IPS-15b (cell line): ENCODE results near the gene HDAC2.

Experiments used
- H3K27me3 ChIP-seq: one replicate; pipeline ENCODE4 v1.6.1; 2013; ENCODE audit warnings: low read length; ENCODE audit not compliant: control insufficient read depth, insufficient read depth
- H3K36me3 ChIP-seq: one replicate; pipeline ENCODE4 v1.6.1; 2013; ENCODE audit warnings: low read length; ENCODE audit not compliant: control insufficient read depth, insufficient read depth
- H3K4me1 ChIP-seq: one replicate; pipeline ENCODE4 v1.6.1; 2013; ENCODE audit warnings: mild to moderate bottlenecking, low read length; ENCODE audit not compliant: control insufficient read depth, insufficient read depth
- H3K4me3 ChIP-seq: one replicate; pipeline ENCODE4 v1.5.1; 2013; ENCODE audit warnings: low read depth, low read length
- H3K9ac ChIP-seq: one replicate; pipeline ENCODE4 v1.6.1; 2013; ENCODE audit warnings: low read depth, mild to moderate bottlenecking, low read length
- H3K9me3 ChIP-seq: one replicate; pipeline ENCODE4 v1.6.1; 2013; ENCODE audit warnings: mild to moderate bottlenecking, low read length; ENCODE audit not compliant: control insufficient read depth, insufficient read depth

Gene HDAC2

GRCh38 chr6:113969888-113970804, 802 bp downstream of the HDAC2 start:
- peak overlapping the region; percentile 91 for H3K4me3 ChIP-seq
- peak overlapping the region; percentile 99 for H3K9ac ChIP-seq
- H3K4me1 ChIP-seq = peaks cover 15% of the 10 kb centered on the region
- H3K9me3 ChIP-seq = no peaks in the 10 kb centered on the region
- H3K27me3 ChIP-seq = peaks cover 7% of the 10 kb centered on the region
- no peaks in the 10 kb centered on the region for H3K36me3 ChIP-seq

- Histone ChIP-seq H3K9ac (no peak overlapping the region), H3K9me3 (no peaks in the 10 kb centered on the region), H3K36me3 (no peaks in the 10 kb centered on the region), H3K4me1 (peaks cover 15% of the 10 kb centered on the region), H3K27me3 (peaks cover 7% of the 10 kb centered on the region), H3K4me3 (peak overlapping the region; percentile 91)
Measured at GRCh38 chr6:113968472-113968871, 2.5 kb downstream of the HDAC2 start.

- Histone ChIP-seq H3K4me1 (peaks cover 15% of the 10 kb centered on the region), H3K36me3 (no peaks in the 10 kb centered on the region), H3K27me3 (peaks cover 7% of the 10 kb centered on the region), H3K4me3 (peak overlapping the region; percentile 91), H3K9me3 (no peaks in the 10 kb centered on the region), H3K9ac (no peak overlapping the region)
Measured at GRCh38 chr6:113967777-113968176, 3.2 kb downstream of the HDAC2 start.

GRCh38 chr6:113960795-113961194, 10.2 kb downstream of the HDAC2 start:
- Histone ChIP-seq H3K4me1 (peaks cover 18% of the 10 kb centered on the region), H3K9me3 (no peaks in the 10 kb centered on the region), H3K36me3 (peaks cover 4% of the 10 kb centered on the region), H3K9ac (no peak overlapping the region), H3K27me3 (no peaks in the 10 kb centered on the region), H3K4me3 (no peak overlapping the region)

DNA sequence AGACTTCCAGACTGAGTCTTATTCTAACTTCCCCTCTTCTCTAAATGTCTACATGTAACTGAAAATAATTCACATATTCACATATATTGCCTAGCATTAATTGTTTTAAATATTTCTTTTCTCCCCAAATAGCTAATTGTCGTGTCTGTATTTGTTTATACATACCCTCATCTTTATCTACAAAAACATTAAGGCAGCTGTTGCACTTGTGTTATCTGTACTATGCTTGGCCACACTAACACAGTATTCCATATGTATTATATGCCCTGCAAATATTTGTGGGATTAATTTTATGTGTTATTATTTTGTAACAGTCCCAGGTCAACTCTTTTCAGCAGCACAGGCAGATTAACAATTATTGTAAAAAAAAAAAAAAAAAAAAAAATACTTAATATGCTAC, 11.7 kb downstream of the HDAC2 start:
- H3K9me3 ChIP-seq = no peaks in the 10 kb centered on the region
- peaks cover 16% of the 10 kb centered on the region for H3K4me1 ChIP-seq
- no peak overlapping the region for H3K9ac ChIP-seq
- H3K36me3 ChIP-seq = peaks cover 7% of the 10 kb centered on the region
- no peaks in the 10 kb centered on the region for H3K27me3 ChIP-seq
- no peak overlapping the region for H3K4me3 ChIP-seq

DNA sequence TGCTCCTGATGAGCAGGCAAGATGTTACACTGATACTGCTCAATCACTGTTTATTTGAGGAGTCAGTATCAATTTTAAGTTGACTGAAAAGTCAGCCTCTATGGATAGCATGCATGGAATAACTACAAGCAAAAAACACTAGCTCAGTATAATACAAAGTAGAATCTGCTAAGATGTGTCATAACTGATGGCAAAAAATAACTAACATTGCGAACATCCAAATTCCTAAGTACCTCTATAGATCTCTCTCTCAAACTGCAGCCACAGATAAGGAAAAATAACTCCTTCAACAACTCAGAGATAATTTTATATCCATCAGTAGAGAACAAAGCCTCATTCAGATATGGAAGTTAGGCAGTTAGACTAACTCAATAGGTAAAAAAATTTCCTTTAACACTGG, 16.3 kb downstream of the HDAC2 start:
- Histone ChIP-seq H3K27me3 (no peaks in the 10 kb centered on the region), H3K4me1 (no peaks in the 10 kb centered on the region), H3K9me3 (no peaks in the 10 kb centered on the region), H3K4me3 (no peak overlapping the region), H3K9ac (no peak overlapping the region), H3K36me3 (peaks cover 11% of the 10 kb centered on the region)

DNA sequence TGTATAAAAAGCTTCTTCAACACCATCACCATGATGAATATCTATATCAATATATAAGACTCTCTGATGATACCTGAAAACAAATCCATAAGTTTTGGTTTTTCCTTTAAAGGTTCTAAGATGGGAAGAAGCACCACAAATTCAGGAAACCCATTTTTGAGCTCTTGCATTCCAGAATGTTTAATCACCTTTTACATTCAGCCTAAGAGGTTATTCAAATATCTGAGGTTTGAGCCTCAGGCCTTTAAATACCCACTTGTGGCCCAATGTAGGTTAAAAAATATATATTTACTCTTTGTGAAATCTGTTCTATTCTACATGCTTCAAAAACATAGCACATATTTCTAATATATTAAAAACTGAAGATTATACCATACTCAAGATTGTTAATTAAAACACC, 17.6 kb downstream of the HDAC2 start:
- no peaks in the 10 kb centered on the region for H3K27me3 ChIP-seq
- H3K9ac ChIP-seq = no peak overlapping the region
- no peak overlapping the region for H3K4me3 ChIP-seq
- H3K36me3 ChIP-seq = peaks cover 13% of the 10 kb centered on the region
- H3K4me1 ChIP-seq = no peaks in the 10 kb centered on the region
- H3K9me3 ChIP-seq = no peaks in the 10 kb centered on the region

DNA sequence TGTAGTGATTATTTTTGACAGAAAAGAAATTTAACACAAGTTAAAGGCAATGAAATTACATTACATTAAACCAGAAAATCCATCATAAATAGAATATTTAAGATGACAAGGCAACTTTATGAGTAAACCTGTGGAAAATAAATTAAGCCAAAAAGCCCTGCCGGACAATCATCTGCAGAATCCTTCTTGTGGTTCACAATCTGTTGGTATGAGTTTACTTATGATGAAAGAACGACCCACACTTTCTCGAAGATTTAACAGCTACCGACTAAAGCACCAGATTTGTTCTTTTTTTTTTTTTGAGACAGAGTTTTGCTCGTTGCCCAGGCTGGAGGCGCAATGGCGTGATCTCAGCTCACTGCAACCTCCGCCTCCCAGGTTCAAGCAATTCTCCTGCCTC, 21.4 kb downstream of the HDAC2 start:
- Histone ChIP-seq H3K4me3 (no peak overlapping the region), H3K9ac (no peak overlapping the region), H3K9me3 (no peaks in the 10 kb centered on the region), H3K27me3 (no peaks in the 10 kb centered on the region), H3K36me3 (peaks cover 12% of the 10 kb centered on the region), H3K4me1 (no peaks in the 10 kb centered on the region)

DNA sequence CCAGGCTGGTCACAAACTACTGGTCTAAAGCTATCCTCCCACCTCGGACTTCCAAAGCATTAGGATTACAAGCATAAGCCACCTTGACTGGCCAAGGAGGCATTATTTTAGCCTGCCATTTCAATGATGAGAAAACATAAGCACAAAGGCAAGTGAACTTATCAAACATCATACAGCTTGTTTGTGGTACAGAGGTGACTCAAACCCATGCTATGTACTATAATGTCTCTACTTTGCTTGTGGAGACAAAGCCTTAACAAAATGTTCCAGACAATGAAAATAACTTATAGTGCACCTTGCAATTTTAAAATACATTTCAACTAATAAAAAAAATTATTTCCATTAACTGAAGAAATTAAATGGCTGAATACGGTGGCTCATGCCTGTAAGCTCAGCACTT, 26.2 kb downstream of the HDAC2 start:
- Histone ChIP-seq H3K4me1 (no peaks in the 10 kb centered on the region), H3K9me3 (no peaks in the 10 kb centered on the region), H3K9ac (no peak overlapping the region), H3K4me3 (no peak overlapping the region), H3K36me3 (peaks cover 28% of the 10 kb centered on the region), H3K27me3 (no peaks in the 10 kb centered on the region)

DNA sequence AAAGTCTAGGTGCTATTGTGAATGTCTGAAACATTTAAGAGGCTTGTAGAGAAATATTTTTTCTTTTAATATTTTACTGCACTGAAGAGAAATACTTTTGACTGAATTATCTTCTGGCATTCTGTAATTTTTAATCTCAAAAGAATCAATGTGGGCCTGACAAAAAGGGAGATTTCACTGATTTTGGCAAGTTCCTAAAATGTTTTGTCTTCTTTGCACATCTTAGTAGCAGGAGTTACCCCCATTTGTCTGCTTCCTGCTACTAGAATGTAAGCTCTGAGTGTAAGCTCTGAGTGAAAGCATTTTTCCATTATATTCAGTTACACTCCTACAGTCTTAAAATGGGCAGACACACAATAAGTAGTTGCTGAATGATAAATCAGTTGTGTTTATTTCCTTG, 31.1 kb downstream of the HDAC2 start:
- peaks cover 22% of the 10 kb centered on the region for H3K36me3 ChIP-seq
- H3K4me3 ChIP-seq = no peak overlapping the region
- H3K9me3 ChIP-seq = no peaks in the 10 kb centered on the region
- H3K4me1 ChIP-seq = no peaks in the 10 kb centered on the region
- H3K27me3 ChIP-seq = no peaks in the 10 kb centered on the region
- H3K9ac ChIP-seq = no peak overlapping the region

GRCh38 chr6:113936093-113936934, 34.6 kb downstream of the HDAC2 start:
- Histone ChIP-seq H3K27me3 (no peaks in the 10 kb centered on the region), H3K4me1 (no peaks in the 10 kb centered on the region), H3K9me3 (no peaks in the 10 kb centered on the region), H3K4me3 (no peak overlapping the region), H3K36me3 (peaks cover 7% of the 10 kb centered on the region), H3K9ac (no peak overlapping the region)

DNA sequence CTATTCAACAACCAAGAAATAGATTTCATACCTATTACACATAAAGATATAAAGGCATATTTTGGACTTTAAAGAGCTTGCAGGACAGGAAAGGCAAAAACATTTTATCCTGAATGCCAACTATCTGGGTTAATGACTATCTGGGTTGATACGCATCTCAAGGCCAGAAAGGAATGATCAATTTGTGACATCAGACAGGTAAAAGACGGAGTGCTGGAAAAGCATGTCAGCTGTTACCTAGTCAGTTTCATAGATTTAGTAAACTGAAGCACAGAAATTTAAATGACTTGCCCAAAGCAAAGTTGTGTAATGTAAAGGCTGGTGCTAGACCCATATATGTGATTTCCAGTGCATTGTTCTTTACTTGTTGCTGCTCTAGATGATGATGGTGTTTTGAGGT, 36.8 kb downstream of the HDAC2 start:
- Histone ChIP-seq H3K4me3 (no peak overlapping the region), H3K27me3 (no peaks in the 10 kb centered on the region), H3K4me1 (no peaks in the 10 kb centered on the region), H3K9me3 (no peaks in the 10 kb centered on the region), H3K36me3 (no peaks in the 10 kb centered on the region), H3K9ac (no peak overlapping the region)
